OCI-LY3 (cell line): ENCODE results near the gene PARP15.

Experiments
- EZH2phosphoT487 ChIP-seq: fragments of 200-600 bp; shearing (Covaris generic); IDR thresholded peaks from 2 replicates; pipeline ENCODE4 v1.6.1; 2018; ENCODE audit warnings: antibody characterized with exemption, mixed run types, low read depth
- TF ChIP-seq, protein P1 (sequence below): fragments of 200-600, 300-600 bp; sonication (generic); IDR thresholded peaks from 2 replicates; pipeline ENCODE4 v1.5.1; 2014; ENCODE audit warnings: antibody characterized with exemption, low read length, low read depth

DNA sequence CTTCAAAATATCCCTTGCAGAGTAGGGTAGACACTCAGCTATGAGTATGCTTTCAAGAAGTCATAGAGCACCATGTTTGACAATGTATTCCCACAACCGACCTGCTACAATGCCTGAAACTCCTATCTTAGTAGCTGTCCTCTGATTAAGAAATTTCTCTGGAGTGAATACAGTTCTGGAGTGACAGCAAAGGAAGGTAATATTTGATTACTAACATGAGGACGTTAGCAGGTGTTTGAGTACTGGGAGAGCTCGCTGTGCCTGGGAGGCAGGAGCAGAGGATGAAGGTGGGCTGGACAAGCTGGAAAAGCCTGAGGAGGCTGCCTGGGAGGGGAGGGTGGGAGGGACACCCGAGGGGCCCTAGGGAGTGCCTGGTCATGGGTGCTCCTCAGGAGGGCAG is 42.9 kb downstream of the PARP15 start:
- TF ChIP-seq, protein P1, sequence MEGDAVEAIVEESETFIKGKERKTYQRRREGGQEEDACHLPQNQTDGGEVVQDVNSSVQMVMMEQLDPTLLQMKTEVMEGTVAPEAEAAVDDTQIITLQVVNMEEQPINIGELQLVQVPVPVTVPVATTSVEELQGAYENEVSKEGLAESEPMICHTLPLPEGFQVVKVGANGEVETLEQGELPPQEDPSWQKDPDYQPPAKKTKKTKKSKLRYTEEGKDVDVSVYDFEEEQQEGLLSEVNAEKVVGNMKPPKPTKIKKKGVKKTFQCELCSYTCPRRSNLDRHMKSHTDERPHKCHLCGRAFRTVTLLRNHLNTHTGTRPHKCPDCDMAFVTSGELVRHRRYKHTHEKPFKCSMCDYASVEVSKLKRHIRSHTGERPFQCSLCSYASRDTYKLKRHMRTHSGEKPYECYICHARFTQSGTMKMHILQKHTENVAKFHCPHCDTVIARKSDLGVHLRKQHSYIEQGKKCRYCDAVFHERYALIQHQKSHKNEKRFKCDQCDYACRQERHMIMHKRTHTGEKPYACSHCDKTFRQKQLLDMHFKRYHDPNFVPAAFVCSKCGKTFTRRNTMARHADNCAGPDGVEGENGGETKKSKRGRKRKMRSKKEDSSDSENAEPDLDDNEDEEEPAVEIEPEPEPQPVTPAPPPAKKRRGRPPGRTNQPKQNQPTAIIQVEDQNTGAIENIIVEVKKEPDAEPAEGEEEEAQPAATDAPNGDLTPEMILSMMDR = no peak
- no peak for TF ChIP-seq EZH2phosphoT487
